Activated CD8-positive, alpha-beta memory T cell treated with anti-CD3 and anti-CD28 coated beads, Interleukin-2, amount 50 U/mL, for 24 hours (primary cell): ENCODE data around the gene P2RY6.

Experiments
- DNase-seq: peaks from one replicate; pipeline ENCODE4 v3.0.0-alpha.2; 2020; ENCODE audit errors: extremely low read depth

Gene P2RY6

GRCh38 chr11:73277467-73277866 lies 5.3 kb downstream of the P2RY6 start:
- DNase-seq, result no peak

GRCh38 chr11:73280626-73281025 lies 8.5 kb downstream of the P2RY6 start:
- DNase-seq, result no peak

- DNase-seq, result no peak
These were observed 9.1 kb downstream of the P2RY6 start for GRCh38 chr11:73281201-73281741.

DNA sequence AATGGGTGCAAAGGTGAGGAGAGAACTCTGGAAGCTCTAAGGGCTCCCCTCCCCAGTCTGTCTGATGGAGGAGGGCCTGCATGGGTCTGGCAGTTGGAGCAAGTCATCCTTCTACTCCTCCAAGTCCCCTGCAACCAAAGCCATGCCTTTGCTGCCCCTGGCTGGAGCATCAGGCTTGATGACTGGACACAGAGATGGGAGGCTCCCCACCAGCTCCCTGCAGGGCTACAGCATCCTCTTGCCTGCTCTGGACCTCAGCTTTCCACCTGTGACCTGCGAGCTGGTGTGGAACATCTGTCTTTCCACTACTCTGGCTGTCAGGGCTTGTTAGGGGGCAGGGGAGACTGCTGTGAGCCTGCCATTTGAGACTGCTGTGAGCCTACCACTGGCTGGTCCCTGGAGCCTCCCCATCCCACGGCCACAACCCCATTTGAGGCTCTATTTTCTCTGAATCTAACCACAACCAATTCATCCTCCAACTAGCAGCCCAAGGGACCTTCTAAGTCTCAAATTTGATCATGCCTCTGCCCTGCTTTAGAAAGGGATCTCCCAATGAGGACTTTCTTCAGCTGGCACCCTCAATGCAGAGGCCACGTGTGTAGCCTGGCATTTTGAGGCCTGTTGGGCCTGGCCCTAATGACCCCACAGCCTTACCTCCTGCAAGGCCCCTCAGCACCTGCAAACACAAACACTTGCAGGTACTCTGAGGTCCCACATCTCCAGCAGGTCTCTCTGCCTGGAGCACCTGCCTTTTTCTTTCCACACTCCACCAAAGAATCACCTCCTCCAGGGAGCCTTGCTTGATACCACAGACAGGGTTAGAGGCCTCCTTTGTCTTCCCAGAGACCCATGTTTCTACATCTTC lies 9.9 kb downstream of the P2RY6 start:
- no peak for DNase-seq

DNA sequence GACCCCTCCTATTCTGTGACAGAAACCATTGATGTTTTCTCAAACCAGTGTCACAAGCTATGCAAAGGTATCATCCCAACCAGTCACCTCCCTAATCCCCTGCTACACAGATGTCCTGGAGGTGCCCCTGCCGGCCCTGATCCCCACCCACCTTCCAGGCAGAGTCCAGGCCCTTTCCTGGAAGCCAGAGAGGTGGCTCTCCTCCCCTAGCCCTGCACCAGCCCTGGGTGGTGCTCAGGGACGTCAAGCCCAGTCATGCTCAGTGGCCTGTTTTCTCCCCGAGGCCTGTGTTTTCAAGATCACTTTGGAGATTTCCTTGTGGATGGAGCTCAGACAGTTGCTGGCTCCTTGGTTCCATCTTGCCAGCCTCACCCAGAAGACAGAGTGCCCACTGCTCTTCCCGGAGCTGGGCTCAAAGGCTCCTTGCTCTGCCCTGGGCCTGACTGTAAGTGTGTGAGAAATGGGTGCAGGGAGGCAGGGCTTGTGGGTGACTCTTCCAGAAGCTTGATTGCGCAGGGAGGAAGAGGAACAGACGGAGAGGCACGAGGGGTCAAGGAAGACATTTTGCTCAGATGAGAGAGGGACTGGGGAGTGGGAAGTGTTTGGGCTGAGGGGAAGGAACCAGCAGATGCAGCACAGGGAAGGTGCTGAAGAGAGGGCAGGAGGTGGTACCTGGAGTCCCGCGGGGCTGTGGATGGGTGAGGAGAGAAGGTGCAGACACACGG lies 11.3 kb downstream of the P2RY6 start:
- no peak for DNase-seq

GRCh38 chr11:73284106-73284505 lies 12.0 kb downstream of the P2RY6 start:
- DNase-seq, result no peak

DNA sequence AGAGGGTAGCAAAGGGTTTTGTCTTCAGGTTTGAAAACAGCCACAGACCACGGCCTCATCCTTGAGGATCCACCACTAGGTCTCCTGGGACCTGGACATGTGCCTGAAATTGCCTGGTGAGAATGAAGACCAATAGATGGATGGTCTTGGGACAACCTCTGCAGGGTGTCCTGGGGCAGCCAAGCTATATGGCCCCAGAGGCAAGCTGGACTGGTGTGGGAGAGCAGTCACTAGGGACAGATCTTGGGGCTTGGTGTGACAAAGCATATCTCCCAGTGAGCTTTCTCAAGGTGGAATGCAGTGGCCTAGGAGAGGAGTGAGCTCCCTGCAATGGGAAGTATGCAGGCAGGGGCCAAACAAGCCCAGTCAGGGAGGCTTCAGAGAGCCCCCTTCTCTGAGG lies 13.6 kb downstream of the P2RY6 start:
- no peak for DNase-seq

DNA sequence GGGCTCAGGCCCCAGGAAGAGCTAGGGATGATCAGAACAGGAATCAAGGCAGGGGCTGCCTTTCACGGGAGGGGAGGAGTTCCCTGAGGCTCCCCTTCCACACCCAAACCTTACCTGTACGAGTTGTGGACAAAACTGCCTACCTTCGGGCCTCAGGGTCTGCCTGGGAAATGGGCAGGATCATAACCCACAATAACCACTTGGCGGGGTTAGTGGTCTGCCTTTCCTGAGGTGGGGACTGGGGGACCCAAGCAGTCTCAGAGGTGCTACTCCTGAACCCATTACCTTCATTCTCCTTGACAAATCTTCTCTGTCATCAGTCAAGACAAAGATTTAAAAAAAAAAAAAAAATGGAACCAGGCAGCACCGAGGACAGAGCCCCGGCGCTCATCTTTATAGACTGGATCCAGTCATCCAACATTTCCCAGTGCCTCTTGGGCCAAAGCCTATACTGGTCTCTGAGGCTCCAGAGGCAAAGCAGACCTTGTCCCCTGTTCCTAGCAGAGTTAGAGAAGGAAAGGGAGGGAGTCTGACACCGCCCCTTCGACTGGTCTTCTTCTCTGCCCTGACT lies 14.2 kb downstream of the P2RY6 start:
- no peak for DNase-seq

GRCh38 chr11:73287400-73288101 lies 15.4 kb downstream of the P2RY6 start:
- DNase-seq, result no peak

DNA sequence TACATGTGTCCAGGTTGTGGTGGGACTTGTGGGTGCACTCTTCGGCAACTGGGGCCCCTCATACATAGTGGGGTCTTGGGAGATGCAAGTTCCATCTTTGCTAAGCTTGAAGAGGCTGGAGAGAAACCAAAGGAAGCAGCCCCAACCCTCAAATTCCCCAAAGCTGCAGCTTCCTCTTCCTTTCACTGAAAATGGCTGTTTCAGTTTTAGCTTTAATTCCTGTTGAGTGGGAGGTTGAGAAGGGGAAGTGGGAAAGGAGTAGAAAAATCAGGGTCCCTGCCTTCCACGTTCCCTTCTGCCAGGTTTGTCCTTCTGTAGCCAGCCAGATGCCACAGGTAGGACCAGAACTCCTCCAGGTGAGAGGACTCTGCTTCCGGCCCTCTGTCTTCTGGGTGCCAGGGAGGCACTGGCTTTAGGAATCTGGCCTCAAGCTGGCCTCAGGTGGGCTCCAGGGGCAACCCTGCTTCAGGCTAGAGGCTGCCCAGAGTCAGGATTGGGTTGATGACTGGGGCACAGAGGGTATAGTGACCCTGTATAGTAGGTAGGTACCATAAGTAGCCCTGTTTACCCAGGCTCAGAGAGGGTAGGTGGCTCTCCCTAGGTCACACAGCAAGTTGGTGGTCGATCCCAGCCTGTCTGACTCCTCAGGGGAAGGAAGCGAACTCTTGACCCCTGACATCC lies 16.2 kb downstream of the P2RY6 start:
- no peak for DNase-seq

DNA sequence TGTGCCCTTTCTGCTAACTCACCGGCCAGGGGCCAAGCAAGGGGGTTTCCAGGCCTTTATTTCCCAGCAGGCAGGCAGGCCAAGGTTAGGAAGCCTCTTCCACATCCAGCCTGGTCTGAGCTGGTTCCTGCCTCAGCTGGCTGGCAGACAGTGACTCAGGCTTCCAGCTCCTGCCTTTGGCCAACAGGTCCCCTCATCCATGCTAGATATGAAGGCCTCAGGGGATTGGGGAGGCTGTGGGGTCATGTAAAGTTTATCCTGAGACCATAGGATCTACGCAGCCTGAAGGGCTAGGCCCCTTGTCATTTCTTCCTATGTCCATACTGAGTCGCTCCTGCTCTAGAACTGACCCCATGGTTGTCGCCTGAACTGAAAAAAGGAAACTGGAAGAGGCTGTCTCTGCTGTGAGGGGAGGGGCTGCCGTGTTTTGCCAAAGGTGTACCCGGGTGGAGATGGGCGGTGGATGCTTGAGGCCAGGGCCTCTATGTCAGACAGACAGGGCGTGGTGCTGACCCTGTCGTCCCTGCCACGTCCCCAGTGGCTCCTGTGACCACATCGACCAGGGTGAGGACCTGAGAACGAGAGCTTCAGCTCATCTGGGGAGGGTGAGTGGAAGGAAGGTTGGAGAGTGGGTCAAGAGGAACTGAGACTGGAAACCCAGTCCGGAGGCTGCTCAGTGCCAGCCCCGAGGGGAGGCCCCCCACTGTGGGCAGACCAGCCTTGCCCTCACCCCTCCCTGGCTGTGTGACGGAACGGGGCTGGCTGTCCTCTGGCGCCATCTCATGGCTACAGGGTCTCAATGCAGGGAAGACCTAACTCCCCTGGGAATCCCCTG lies 17.0 kb downstream of the P2RY6 start:
- DNase-seq, result no peak

DNA sequence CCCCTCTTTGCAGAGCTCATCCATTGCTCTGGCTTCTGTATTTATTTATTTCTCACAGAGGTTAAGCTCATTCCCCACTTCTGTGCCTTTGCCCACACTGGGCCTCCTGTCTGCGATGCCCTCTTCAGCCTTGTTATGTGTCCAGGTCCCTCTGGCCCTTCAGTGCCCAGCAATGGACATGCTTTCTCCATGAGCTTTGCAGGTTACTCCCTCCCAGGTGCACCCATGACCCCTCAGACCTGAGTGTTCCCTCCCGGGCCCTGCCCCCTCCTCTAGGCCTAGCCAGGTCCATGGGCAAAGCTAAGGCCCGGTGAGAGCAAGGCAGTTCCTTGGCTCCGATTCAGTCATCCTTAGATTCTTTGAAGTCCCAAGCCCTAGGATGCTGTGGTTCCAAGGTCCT lies 18.4 kb downstream of the P2RY6 start:
- DNase-seq, result no peak

- DNase-seq, result no peak
These were observed 19.1 kb downstream of the P2RY6 start for GRCh38 chr11:73291196-73291595.

GRCh38 chr11:73291781-73292524 lies 19.8 kb downstream of the P2RY6 start:
- no peak for DNase-seq

- DNase-seq, result no peak
These were observed 20.4 kb downstream of the P2RY6 start for GRCh38 chr11:73292525-73292894.

- DNase-seq, result no peak
These were observed 21.3 kb downstream of the P2RY6 start for GRCh38 chr11:73293356-73293936.

GRCh38 chr11:73294604-73295003 lies 22.5 kb downstream of the P2RY6 start:
- DNase-seq, result no peak

DNA sequence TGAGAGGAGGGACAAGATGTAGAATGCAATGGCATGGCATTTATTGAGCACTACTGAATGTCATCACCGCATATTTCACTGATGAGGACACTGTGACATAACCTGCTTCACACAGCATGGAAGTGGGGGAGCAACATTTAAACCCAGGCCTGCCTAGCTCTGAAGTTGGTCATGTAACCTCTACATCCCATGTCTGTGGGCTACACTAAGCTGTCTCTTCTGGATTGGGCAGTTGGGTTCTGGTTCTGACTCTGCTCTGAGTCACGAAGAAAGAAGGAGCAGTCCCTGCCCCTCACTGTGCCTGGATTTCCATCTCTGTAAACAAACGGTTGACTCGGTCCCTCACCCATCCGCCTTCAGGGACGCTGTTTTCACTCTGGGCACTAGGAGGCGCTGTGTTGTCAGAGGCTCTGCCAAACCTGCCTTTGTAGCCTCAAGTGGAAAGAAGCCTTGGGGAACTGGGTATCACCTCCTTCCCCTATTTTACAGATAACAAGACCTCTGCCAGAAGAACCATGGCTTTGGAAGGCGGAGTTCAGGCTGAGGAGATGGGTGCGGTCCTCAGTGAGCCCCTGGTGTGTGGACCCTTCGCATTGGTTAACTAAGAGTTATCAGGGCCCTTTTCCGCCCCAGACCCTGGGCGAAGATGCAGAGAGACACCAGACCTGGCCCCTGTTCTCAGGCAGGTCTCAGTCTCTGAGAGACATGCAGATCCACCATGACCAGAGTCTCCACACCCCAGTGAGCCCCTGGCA lies 23.3 kb downstream of the P2RY6 start:
- peak; percentile 51 for DNase-seq

- DNase-seq, result no peak
These were observed 23.8 kb downstream of the P2RY6 start for GRCh38 chr11:73295996-73296318.
